ENCODE results near the gene CALD1.

DNA sequence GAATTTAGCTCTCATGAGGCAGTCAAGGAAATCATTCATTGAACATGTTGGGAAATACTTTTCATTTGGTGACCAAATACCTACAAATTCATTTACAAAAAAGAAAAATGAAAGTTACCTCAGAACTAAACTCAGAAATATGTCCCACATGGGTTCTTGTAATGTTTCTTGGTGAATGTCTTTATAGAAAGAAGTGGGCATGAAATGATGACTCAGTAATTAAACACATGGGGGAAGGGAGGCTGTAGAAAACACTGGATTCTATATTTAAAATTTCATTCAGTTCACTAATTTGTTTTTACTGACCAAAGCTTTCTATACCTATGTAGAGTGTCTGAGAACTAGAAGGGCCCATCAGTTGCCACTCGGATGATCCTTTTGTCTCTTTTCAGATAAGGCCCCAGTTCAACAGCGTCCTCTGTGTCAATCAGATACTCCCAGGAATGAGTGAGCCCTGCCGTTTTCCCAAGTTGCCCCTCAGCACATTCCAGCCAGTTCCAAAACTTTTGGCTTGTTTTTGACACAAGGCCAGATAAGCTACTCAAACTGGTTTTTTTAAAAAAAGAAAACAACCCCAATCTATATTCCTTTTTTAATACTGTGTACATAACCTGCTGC is 157.6 kb downstream of the CALD1 start:
- TF ChIP-seq, protein P1, sequence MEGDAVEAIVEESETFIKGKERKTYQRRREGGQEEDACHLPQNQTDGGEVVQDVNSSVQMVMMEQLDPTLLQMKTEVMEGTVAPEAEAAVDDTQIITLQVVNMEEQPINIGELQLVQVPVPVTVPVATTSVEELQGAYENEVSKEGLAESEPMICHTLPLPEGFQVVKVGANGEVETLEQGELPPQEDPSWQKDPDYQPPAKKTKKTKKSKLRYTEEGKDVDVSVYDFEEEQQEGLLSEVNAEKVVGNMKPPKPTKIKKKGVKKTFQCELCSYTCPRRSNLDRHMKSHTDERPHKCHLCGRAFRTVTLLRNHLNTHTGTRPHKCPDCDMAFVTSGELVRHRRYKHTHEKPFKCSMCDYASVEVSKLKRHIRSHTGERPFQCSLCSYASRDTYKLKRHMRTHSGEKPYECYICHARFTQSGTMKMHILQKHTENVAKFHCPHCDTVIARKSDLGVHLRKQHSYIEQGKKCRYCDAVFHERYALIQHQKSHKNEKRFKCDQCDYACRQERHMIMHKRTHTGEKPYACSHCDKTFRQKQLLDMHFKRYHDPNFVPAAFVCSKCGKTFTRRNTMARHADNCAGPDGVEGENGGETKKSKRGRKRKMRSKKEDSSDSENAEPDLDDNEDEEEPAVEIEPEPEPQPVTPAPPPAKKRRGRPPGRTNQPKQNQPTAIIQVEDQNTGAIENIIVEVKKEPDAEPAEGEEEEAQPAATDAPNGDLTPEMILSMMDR (IDR thresholded peaks at IDR 0.05), result no peak
- TF ChIP-seq POLR2A (IDR thresholded peaks at IDR 0.05), result no peak

Data from body of pancreas (tissue), 4 donors.